Measurements from ENCODE around the gene PRKD3.

PRKD3 gene

GRCh38 chr2:37324786-37325624, at the start of gene PRKD3:
PRKD3 (minus strand) TSS chr2:37324833; CDS start chr2:37316524, 8,309 bp downstream.
- CTCF ChIA-PET: interaction anchor here (1.2 kb wide), 1 partner anchor 18 kb away, joined by 5 read pairs; no protein-coding TSS in a partner anchor
- peak; percentile 75 for DNase-seq (ENCODE audit: extremely low spot score)
- POLR2A ChIA-PET: interaction anchor here (0.8 to 2.0 kb wide), 7 partner anchors 10 to 94 kb away, joined by 3 to 5 read pairs (median 3); partner anchors contain the start of genes CEBPZ and NDUFAF7

GRCh38 chr2:37372000-37372399, 47.4 kb upstream of the PRKD3 start:
- TF ChIP-seq ELF4 (IDR thresholded peaks at IDR 0.05): no peak
- ChIA-PET CTCF (no interaction called here), POLR2A (no interaction called here)
- DNase-seq (ENCODE audit: extremely low spot score): no peak

More at GRCh38 chr2:37324786-37325624, at the start of gene PRKD3:
- peak; percentile 81 for TF ChIP-seq L3MBTL2 (conservative IDR thresholded peaks at IDR 0.05)
- TF ChIP-seq BHLHE40 (IDR thresholded peaks at IDR 0.05; ENCODE audit: borderline replicate concordance): no peak

- CTCF ChIA-PET: no interaction called here
- TF ChIP-seq SP1 (IDR thresholded peaks at IDR 0.05): no peak
- no peak for TF ChIP-seq FOXM1 (IDR thresholded peaks at IDR 0.05; ENCODE audit: borderline replicate concordance)
- TF ChIP-seq CTBP1 (IDR thresholded peaks at IDR 0.05; ENCODE audit: borderline replicate concordance): no peak
- no peak for TF ChIP-seq ELF4 (IDR thresholded peaks at IDR 0.05)
- no peak for TF ChIP-seq SUZ12 (IDR thresholded peaks at IDR 0.05)
- TF ChIP-seq HDGF (IDR thresholded peaks at IDR 0.05; ENCODE audit: borderline replicate concordance): no peak
- TF ChIP-seq TARDBP (IDR thresholded peaks at IDR 0.05): no peak
- TF ChIP-seq ARNT (IDR thresholded peaks at IDR 0.05): no peak
- TF ChIP-seq FOXK2 (IDR thresholded peaks at IDR 0.05): no peak
- no peak for TF ChIP-seq BHLHE40 (IDR thresholded peaks at IDR 0.05; ENCODE audit: borderline replicate concordance)
- TF ChIP-seq PKNOX1 (IDR thresholded peaks at IDR 0.05): no peak
- TF ChIP-seq L3MBTL2 (conservative IDR thresholded peaks at IDR 0.05): no peak
- no peak for TF ChIP-seq NFRKB (IDR thresholded peaks at IDR 0.05)
- TF ChIP-seq FOXA1 (IDR thresholded peaks at IDR 0.05): no peak
- no peak for TF ChIP-seq LEF1 (IDR thresholded peaks at IDR 0.05; ENCODE audit: borderline replicate concordance)
- TF ChIP-seq ZNF384 (IDR thresholded peaks at IDR 0.05): no peak
- POLR2A ChIA-PET: no interaction called here
- no peak for DNase-seq (ENCODE audit: extremely low spot score)
These were observed 46.0 kb upstream of the PRKD3 start for GRCh38 chr2:37370666-37371065.

DNA sequence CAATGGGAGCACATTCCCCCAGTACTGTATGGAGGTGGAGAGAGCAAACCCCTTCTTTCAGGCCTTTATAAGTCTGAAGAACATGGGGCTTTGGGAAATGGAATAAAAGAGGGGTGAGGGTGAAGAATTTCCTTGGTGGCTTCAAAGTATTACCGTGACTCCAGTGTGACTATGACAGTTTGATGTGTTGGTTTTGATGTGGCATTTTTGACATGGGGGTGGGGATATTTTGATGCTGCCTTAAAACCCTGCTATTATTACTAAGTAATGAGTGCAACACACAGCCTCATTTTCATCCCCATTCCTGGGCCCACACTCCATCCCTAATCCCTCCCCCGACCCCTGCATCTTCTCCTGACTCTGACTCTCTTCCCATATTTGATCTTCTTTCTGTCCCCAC, 43.4 kb upstream of the PRKD3 start:
- ChIA-PET CTCF (no interaction called here), POLR2A (no interaction called here)
- no peak for TF ChIP-seq FOXA1 (IDR thresholded peaks at IDR 0.05)
- TF ChIP-seq PKNOX1 (IDR thresholded peaks at IDR 0.05): no peak
- TF ChIP-seq SUZ12 (IDR thresholded peaks at IDR 0.05): no peak
- no peak for TF ChIP-seq LEF1 (IDR thresholded peaks at IDR 0.05; ENCODE audit: borderline replicate concordance)
- no peak for TF ChIP-seq SP1 (IDR thresholded peaks at IDR 0.05)
- no peak for TF ChIP-seq TARDBP (IDR thresholded peaks at IDR 0.05)
- TF ChIP-seq HDGF (IDR thresholded peaks at IDR 0.05; ENCODE audit: borderline replicate concordance): no peak
- no peak for TF ChIP-seq ARNT (IDR thresholded peaks at IDR 0.05)
- TF ChIP-seq ZNF384 (IDR thresholded peaks at IDR 0.05): no peak
- no peak for TF ChIP-seq FOXM1 (IDR thresholded peaks at IDR 0.05; ENCODE audit: borderline replicate concordance)
- no peak for TF ChIP-seq L3MBTL2 (conservative IDR thresholded peaks at IDR 0.05)
- TF ChIP-seq NFRKB (IDR thresholded peaks at IDR 0.05): no peak
- TF ChIP-seq CTBP1 (IDR thresholded peaks at IDR 0.05; ENCODE audit: borderline replicate concordance): no peak
- TF ChIP-seq FOXK2 (IDR thresholded peaks at IDR 0.05): no peak
- no peak for TF ChIP-seq ELF4 (IDR thresholded peaks at IDR 0.05)
- TF ChIP-seq BHLHE40 (IDR thresholded peaks at IDR 0.05; ENCODE audit: borderline replicate concordance): no peak
- DNase-seq (ENCODE audit: extremely low spot score): no peak

DNA sequence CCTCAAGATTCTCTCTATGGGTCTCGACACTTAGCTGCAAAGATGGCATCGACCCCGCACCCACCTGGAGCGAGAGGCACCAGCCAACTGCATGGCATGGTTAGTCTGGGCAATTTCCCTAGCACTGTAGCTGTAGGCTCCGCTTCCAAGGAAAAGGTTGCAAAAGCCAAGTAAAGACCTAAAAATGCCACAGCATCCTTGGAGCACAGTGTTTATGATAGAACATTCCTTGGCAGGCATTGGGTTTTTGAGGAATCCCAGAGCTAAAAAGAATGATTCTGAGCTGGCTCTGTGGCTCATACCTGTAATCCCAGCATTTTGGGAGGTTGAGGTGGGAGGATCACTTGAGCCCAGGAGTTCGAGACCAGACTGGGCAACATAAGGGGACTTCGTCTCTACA, 42.7 kb upstream of the PRKD3 start:
- POLR2A ChIA-PET: no interaction called here
- TF ChIP-seq LEF1 (IDR thresholded peaks at IDR 0.05; ENCODE audit: borderline replicate concordance) (no peak), BHLHE40 (IDR thresholded peaks at IDR 0.05; ENCODE audit: borderline replicate concordance) (no peak), SUZ12 (IDR thresholded peaks at IDR 0.05) (no peak), FOXA1 (IDR thresholded peaks at IDR 0.05) (no peak), TARDBP (IDR thresholded peaks at IDR 0.05) (no peak), ELF4 (IDR thresholded peaks at IDR 0.05) (no peak), ZNF384 (IDR thresholded peaks at IDR 0.05) (no peak), CTBP1 (IDR thresholded peaks at IDR 0.05; ENCODE audit: borderline replicate concordance) (no peak)

DNA sequence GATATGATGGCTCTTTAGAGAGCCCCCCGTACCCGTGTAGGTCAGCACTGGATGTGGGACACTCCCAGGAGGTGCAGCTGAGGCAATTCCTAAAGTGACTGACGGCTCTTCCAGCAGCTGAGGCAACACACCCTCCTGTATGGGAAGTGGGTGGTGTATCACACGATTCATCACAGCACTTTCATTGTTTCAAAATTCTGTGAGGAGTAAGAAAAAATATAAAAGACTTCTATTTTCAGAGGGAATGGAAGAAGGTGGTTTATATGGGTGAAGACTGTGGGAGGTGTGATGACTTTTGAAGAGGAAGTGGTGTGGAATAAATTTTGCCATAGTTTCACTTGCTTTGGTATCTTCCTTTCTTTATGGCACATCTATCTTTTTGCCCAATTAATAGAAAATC, 42.1 kb upstream of the PRKD3 start:
- CTCF ChIA-PET: no interaction called here
- POLR2A ChIA-PET: no interaction called here
- DNase-seq (ENCODE audit: extremely low spot score): no peak
- no peak for TF ChIP-seq NFRKB (IDR thresholded peaks at IDR 0.05)
- TF ChIP-seq FOXK2 (IDR thresholded peaks at IDR 0.05): no peak
- no peak for TF ChIP-seq L3MBTL2 (conservative IDR thresholded peaks at IDR 0.05)
- TF ChIP-seq FOXA1 (IDR thresholded peaks at IDR 0.05): no peak
- TF ChIP-seq HDGF (IDR thresholded peaks at IDR 0.05; ENCODE audit: borderline replicate concordance): no peak
- TF ChIP-seq ZNF384 (IDR thresholded peaks at IDR 0.05): no peak
- TF ChIP-seq ELF4 (IDR thresholded peaks at IDR 0.05): no peak
- no peak for TF ChIP-seq TARDBP (IDR thresholded peaks at IDR 0.05)
- TF ChIP-seq ARNT (IDR thresholded peaks at IDR 0.05): no peak
- TF ChIP-seq LEF1 (IDR thresholded peaks at IDR 0.05; ENCODE audit: borderline replicate concordance): no peak
- TF ChIP-seq SUZ12 (IDR thresholded peaks at IDR 0.05): no peak
- no peak for TF ChIP-seq BHLHE40 (IDR thresholded peaks at IDR 0.05; ENCODE audit: borderline replicate concordance)
- no peak for TF ChIP-seq CTBP1 (IDR thresholded peaks at IDR 0.05; ENCODE audit: borderline replicate concordance)
- no peak for TF ChIP-seq PKNOX1 (IDR thresholded peaks at IDR 0.05)
- TF ChIP-seq FOXM1 (IDR thresholded peaks at IDR 0.05; ENCODE audit: borderline replicate concordance): no peak
- TF ChIP-seq SP1 (IDR thresholded peaks at IDR 0.05): no peak

More for the DNA sequence above, 42.7 kb upstream of the PRKD3 start:
- CTCF ChIA-PET: no interaction called here
- no peak for DNase-seq (ENCODE audit: extremely low spot score)
